ENCODE results near the gene UQCRQ. TPM values are rescaled to one million over a fixed set of nuclear protein-coding genes. Genes with fewer than 3 reads are reported as not detected.

UQCRQ gene
- total and polyA plus RNA-seq, 9 of the 15 experiments (the other 6 are each of a cell fraction or from before 2014, with no cell fraction given) = 235 to 2,421 (median 883) TPM

GRCh38 chr5:132830436-132831094, 35.9 kb upstream of the UQCRQ start, which contains the start of gene SHROOM1 (continued):
- TF ChIP-seq XRCC5 (IDR thresholded peaks at IDR 0.05; ENCODE audit: low read depth, low read length) = no peak
- peak; percentile 95 for TF ChIP-seq ZFX (CRISPR knock-in tag; IDR thresholded peaks at IDR 0.05)
- no peak for TF ChIP-seq ELF1 (tag; IDR thresholded peaks at IDR 0.05)
- TF ChIP-seq SP2 (IDR thresholded peaks at IDR 0.05; ENCODE audit: extremely low read depth, low read depth, low read length, poor library complexity, severe bottlenecking) = no peak
- no peak for TF ChIP-seq RBM14 (IDR thresholded peaks at IDR 0.05; ENCODE audit: borderline replicate concordance, insufficient read depth, low read depth, low read length)
- TF ChIP-seq ZNF134 (CRISPR knock-in tag; conservative IDR thresholded peaks at IDR 0.05) = no peak
- no peak for TF ChIP-seq ZNF445 (CRISPR knock-in tag; IDR thresholded peaks at IDR 0.05; ENCODE audit: low read depth)
- no peak for TF ChIP-seq NFXL1 (CRISPR knock-in tag; IDR thresholded peaks at IDR 0.05)
- TF ChIP-seq ETV5 (CRISPR knock-in tag; IDR thresholded peaks at IDR 0.05; ENCODE audit: low read depth) = no peak; the same call in 1 of the 2 replicates
- no peak for TF ChIP-seq MLX (CRISPR knock-in tag; conservative IDR thresholded peaks at IDR 0.05)
- TF ChIP-seq JUND (IDR thresholded peaks at IDR 0.05; ENCODE audit: borderline replicate concordance, low read depth, low read length) = peak; percentile 78
- no peak; the same call in 2 of the 3 replicates for TF ChIP-seq JUND (tag; IDR thresholded peaks at IDR 0.05; ENCODE audit: borderline replicate concordance, low read depth, low read length)
- TF ChIP-seq HMG20A (CRISPR knock-in tag; conservative IDR thresholded peaks at IDR 0.05) = no peak
- TF ChIP-seq TCF7 (IDR thresholded peaks at IDR 0.05; ENCODE audit: borderline replicate concordance) = no peak
- TF ChIP-seq, protein P1, sequence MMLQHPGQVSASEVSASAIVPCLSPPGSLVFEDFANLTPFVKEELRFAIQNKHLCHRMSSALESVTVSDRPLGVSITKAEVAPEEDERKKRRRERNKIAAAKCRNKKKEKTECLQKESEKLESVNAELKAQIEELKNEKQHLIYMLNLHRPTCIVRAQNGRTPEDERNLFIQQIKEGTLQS (IDR thresholded peaks at IDR 0.05) = peak; percentile 36; the same call in 1 of the 2 replicates
- TF ChIP-seq, protein P1 (CRISPR knock-in tag; conservative IDR thresholded peaks at IDR 0.05) = no peak
- TF ChIP-seq MCM2 (IDR thresholded peaks at IDR 0.05; ENCODE audit: low read depth) = no peak
- no peak for TF ChIP-seq ZEB2 (IDR thresholded peaks at IDR 0.05)
- TF ChIP-seq, protein P2, sequence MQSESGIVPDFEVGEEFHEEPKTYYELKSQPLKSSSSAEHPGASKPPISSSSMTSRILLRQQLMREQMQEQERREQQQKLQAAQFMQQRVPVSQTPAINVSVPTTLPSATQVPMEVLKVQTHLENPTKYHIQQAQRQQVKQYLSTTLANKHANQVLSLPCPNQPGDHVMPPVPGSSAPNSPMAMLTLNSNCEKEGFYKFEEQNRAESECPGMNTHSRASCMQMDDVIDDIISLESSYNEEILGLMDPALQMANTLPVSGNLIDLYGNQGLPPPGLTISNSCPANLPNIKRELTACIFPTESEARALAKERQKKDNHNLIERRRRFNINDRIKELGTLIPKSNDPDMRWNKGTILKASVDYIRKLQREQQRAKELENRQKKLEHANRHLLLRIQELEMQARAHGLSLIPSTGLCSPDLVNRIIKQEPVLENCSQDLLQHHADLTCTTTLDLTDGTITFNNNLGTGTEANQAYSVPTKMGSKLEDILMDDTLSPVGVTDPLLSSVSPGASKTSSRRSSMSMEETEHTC (IDR thresholded peaks at IDR 0.05) = no peak
- no peak for TF ChIP-seq DIDO1 (tag; IDR thresholded peaks at IDR 0.05; ENCODE audit: low read depth)
- no peak for TF ChIP-seq PHTF2 (CRISPR knock-in tag; IDR thresholded peaks at IDR 0.05)
- no peak for TF ChIP-seq XRCC3 (IDR thresholded peaks at IDR 0.05)
- TF ChIP-seq ZNF23 (CRISPR knock-in tag; IDR thresholded peaks at IDR 0.05) = no peak
- TF ChIP-seq MYC (IDR thresholded peaks at IDR 0.05; ENCODE audit: low read depth, low read length) = no peak; the same call in none of the 2 replicates
- no peak; the same call in 1 of the 2 replicates for TF ChIP-seq MYC (CRISPR knock-in tag; IDR thresholded peaks at IDR 0.05; ENCODE audit: borderline replicate concordance, low read depth)
- TF ChIP-seq CXXC5 (CRISPR knock-in tag; IDR thresholded peaks at IDR 0.05) = peak; percentile 88
- TF ChIP-seq NCOA2 (IDR thresholded peaks at IDR 0.05; ENCODE audit: partially characterized antibody in 2 of 2) = no peak
- no peak for TF ChIP-seq ZNF143 (CRISPR knock-in tag; IDR thresholded peaks at IDR 0.05)
